GM23338 (cell line): Measurements from ENCODE around the gene L3MBTL4.
"Not testable (repeated sequence)": the region's sequence is repeated elsewhere in the genome, so short reads cannot be mapped to it uniquely, and the experiment has no call there.

Source experiments
- EZH2phosphoT487 ChIP-seq: fragments of 200-600 bp; sonication (generic); IDR thresholded peaks from one replicate; pipeline ENCODE4 v1.8.1; 2018; ENCODE audit warnings: antibody characterized with exemption; ENCODE audit not compliant: unreplicated experiment
- POLR2AphosphoS5 ChIP-seq: IDR thresholded peaks from 2 replicates; pipeline ENCODE4 v1.6.1; 2016; ENCODE audit warnings: antibody characterized with exemption, low read depth
- REST ChIP-seq: IDR thresholded peaks from one replicate; pipeline ENCODE4 v1.6.1; 2018; ENCODE audit warnings: antibody characterized with exemption; ENCODE audit not compliant: unreplicated experiment
- STAT1 ChIP-seq: IDR thresholded peaks from one replicate; pipeline ENCODE4 v1.6.1; 2016; ENCODE audit warnings: antibody characterized with exemption; ENCODE audit not compliant: unreplicated experiment
- TF ChIP-seq, protein P1 (sequence below), 2 experiments: fragments of 200-600 bp in 1 of 2; sonication (generic) in 1 of 2; conservative IDR thresholded peaks; 2 replicates each; pipeline versions ENCODE4 v1.5.1 to v1.6.1; 2016 to 2017; ENCODE audit warnings: antibody characterized with exemption in 2 of 2, low read depth in 2 of 2, mild to moderate bottlenecking in 2 of 2, moderate library complexity in 1 of 2

DNA sequence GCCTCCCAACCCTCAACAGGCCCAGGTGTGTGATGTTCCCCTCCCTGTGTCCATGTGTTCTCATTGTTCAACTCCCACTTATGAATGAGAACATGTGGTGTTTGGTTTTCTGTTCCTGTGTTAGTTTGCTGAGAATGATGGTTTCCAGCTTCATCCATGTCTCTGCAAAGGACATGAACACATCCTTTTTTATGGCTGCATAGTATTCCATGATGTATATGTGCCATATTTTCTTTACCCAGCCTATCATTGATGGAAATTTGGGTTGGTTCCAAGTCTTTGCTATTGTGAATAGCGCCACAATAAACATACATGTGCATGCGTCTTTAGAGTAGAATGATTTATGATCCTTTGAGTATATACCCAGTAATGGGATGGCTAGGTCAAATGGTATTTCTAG lies 37.2 kb downstream of the L3MBTL4 start:
- TF ChIP-seq EZH2phosphoT487, REST, POLR2AphosphoS5, STAT1: not testable (repeated sequence)
- TF ChIP-seq, protein P1, sequence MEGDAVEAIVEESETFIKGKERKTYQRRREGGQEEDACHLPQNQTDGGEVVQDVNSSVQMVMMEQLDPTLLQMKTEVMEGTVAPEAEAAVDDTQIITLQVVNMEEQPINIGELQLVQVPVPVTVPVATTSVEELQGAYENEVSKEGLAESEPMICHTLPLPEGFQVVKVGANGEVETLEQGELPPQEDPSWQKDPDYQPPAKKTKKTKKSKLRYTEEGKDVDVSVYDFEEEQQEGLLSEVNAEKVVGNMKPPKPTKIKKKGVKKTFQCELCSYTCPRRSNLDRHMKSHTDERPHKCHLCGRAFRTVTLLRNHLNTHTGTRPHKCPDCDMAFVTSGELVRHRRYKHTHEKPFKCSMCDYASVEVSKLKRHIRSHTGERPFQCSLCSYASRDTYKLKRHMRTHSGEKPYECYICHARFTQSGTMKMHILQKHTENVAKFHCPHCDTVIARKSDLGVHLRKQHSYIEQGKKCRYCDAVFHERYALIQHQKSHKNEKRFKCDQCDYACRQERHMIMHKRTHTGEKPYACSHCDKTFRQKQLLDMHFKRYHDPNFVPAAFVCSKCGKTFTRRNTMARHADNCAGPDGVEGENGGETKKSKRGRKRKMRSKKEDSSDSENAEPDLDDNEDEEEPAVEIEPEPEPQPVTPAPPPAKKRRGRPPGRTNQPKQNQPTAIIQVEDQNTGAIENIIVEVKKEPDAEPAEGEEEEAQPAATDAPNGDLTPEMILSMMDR (conservative IDR thresholded peaks at IDR 0.05; ENCODE audit: low read depth in 2 of 2) = not testable (repeated sequence)
